Globus pallidus (tissue), 1 donor: ENCODE data around the gene HIVEP2.
"Not testable (repeated sequence)": the region's sequence is repeated elsewhere in the genome, so short reads cannot be mapped to it uniquely, and the experiment has no call there.

Experiments used
- DNase-seq: peaks from one replicate; pipeline ENCODE4 v3.0.0-alpha.2; 2015; ENCODE audit warnings: low spot score

The HIVEP2 gene, protein sequence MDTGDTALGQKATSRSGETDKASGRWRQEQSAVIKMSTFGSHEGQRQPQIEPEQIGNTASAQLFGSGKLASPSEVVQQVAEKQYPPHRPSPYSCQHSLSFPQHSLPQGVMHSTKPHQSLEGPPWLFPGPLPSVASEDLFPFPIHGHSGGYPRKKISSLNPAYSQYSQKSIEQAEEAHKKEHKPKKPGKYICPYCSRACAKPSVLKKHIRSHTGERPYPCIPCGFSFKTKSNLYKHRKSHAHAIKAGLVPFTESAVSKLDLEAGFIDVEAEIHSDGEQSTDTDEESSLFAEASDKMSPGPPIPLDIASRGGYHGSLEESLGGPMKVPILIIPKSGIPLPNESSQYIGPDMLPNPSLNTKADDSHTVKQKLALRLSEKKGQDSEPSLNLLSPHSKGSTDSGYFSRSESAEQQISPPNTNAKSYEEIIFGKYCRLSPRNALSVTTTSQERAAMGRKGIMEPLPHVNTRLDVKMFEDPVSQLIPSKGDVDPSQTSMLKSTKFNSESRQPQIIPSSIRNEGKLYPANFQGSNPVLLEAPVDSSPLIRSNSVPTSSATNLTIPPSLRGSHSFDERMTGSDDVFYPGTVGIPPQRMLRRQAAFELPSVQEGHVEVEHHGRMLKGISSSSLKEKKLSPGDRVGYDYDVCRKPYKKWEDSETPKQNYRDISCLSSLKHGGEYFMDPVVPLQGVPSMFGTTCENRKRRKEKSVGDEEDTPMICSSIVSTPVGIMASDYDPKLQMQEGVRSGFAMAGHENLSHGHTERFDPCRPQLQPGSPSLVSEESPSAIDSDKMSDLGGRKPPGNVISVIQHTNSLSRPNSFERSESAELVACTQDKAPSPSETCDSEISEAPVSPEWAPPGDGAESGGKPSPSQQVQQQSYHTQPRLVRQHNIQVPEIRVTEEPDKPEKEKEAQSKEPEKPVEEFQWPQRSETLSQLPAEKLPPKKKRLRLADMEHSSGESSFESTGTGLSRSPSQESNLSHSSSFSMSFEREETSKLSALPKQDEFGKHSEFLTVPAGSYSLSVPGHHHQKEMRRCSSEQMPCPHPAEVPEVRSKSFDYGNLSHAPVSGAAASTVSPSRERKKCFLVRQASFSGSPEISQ (N-terminal part only)

GRCh38 chr6:142945049-142945445 is at the start of gene HIVEP2:
Gene HIVEP2, minus strand, starts transcription at chr6:142945176. Its CDS starts 170,438 bp downstream, at chr6:142774738.
- peak; percentile 81 for DNase-seq

- DNase-seq, result no peak
Observed at GRCh38 chr6:142993977-142994376, 49.0 kb upstream of the HIVEP2 start.

DNA sequence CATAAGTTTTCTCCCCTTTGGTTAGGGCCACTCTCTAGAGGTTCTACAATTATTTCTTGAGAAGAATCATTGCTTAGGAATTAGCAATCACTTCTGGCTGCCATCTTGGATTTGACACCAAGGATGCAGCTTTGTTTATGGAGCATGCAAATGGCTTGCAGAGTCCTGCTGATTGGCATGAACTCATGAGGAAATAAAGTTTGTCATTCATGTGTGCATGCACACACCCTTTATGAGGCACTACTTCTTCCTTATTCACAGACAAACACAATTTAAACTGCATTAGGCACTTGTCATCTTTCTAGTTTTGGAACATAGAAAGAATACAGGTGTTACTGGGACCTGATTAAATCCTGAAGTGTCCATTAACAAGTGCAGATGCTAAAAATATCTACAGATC is 42.5 kb upstream of the HIVEP2 start:
- DNase-seq, result no peak

- DNase-seq, result no peak
Observed at GRCh38 chr6:142985281-142985680, 40.3 kb upstream of the HIVEP2 start.

- DNase-seq, result no peak
Observed at GRCh38 chr6:142984386-142984785, 39.4 kb upstream of the HIVEP2 start.

- DNase-seq, result no peak
Observed at GRCh38 chr6:142975365-142975764, 30.4 kb upstream of the HIVEP2 start.

GRCh38 chr6:142970941-142971340 is 26.0 kb upstream of the HIVEP2 start:
- not testable (repeated sequence) for DNase-seq

DNA sequence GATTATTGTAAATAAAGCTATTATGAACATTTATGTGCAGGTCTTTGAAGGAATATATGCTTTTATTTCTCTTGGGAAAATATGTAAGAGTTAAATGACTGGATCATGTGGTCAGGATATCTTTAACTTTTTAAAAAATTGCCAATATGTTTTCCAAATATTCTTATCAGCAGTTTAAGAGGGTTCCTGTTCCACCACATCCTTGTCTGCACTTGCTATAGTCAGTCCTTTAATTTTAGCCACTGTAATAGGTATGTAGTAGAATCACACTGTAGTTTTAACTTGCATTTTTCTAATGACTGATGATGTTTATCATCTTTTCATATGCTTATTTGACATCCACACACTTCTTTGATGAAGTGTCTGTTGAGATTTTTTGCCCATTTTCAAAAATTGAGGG is 23.6 kb upstream of the HIVEP2 start:
- no peak for DNase-seq

DNA sequence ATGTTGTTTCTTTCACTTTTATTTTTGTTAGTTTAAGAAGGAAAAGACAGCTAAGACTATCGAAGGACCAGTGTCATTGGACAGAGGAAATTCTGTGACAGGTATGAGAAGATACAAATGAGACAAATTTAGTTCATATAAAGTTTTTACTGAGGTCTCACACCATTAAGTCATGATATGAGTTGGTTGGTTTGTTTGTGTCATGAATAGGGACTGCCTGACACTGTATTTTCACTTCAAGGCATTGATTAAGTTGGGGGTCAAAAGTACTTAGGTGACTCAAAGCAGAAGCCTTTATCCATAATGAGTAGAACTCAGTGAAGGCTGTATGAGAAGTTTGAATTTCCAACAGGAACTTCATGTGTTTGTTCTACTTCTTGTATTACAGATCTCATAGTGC is 21.3 kb upstream of the HIVEP2 start:
- no peak for DNase-seq

DNA sequence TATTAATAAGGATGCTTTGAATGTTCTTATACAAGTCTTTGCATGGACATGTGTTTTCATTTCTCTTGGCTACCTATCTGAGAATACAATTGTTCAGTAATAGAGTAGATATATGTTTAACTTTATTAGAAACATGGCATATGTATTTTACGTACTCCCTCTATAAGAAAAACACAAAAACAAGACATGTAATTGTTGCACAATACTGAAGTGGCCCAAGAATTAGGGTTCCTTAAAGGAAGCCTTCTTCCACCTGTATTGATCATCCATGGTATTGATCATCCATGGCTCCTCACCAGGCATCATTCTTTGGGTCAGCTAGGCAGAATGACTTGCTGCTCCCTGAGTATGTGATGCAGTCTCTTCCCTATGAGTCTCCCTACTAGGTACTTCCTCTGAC is 20.2 kb upstream of the HIVEP2 start:
- no peak for DNase-seq

- no peak for DNase-seq
Observed at GRCh38 chr6:142960098-142960497, 15.1 kb upstream of the HIVEP2 start.

DNA sequence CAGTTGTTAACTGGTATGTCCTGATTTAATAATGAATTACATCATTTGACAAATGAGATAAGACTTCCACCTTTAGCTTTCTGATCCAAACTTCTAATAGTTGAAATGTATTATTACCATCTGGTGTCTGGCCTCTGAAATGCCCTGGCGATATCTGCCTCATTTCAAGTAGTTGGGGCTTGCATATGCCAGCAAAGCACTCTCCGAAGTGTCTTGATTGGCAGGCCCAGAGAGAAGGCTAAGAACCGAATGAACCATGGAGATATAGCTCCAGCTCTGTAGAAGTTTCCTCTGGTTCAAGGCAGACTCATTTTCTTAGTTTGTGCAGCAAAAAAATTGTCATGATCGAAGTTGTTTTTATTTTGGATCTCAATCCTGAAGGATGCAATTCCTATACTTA is 13.4 kb upstream of the HIVEP2 start:
- no peak for DNase-seq

DNA sequence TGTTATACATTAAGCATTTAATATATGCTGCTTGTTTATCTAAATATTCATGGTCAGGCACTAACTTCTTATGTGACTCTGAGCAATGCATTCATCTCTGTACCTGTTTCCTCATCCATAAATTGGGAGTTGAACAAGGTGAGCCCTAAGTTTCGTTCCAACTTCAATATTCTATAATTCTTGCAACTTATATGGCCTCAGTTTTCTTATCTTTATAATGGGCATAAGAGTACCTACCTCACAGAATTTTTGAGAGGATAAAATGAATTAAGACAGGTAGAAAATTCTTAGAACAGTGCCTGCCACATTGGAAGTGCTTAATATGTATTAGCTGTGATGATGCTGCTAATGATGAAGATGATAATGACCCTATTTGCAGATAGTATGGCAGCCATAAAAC is 11.8 kb upstream of the HIVEP2 start:
- DNase-seq, result no peak

DNA sequence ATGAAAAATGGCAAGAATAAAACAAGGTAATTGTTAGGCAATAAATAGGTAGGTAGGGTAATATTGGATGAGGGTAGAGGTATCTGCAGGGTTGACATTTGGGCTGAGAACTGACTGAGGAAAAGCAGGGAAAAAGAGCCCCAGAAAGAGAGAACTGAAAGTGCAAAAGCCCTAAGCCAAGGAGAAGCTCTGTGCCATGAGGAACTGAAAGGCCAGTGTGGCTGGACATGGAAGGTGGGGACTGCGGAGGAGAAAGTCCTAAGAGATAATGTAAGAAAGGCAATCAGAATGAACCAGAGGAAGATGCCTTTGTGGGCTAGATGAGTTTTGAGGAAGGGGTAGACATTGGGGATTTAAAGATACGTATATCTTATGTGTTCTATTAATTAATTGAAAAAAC is 9.9 kb upstream of the HIVEP2 start:
- DNase-seq, result no peak

GRCh38 chr6:142953373-142954273 is 8.6 kb upstream of the HIVEP2 start:
- no peak for DNase-seq

DNA sequence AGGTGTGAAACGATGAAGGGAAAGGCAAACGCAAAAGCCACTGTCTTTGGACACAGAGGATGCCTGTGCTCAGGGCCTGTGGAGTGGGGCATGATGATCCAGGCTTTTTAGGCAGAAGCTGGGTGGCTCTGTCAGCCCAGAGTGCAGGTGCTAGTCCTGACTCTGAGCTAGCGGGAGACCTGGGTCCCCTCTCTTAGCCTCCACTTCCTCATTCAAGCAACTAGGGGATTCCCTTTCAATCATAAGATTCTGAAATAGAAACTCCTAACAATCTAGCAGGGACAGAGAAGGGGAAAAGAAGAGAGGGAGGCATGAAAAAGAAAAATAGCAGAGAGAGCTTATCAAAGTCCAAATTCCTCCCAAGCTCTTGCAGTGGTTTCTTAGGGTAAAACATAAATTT is 7.6 kb upstream of the HIVEP2 start:
- no peak for DNase-seq

GRCh38 chr6:142950291-142950690 is 5.3 kb upstream of the HIVEP2 start:
- DNase-seq, result no peak

- no peak for DNase-seq
Observed at GRCh38 chr6:142947714-142948480, 2.9 kb upstream of the HIVEP2 start.

DNA sequence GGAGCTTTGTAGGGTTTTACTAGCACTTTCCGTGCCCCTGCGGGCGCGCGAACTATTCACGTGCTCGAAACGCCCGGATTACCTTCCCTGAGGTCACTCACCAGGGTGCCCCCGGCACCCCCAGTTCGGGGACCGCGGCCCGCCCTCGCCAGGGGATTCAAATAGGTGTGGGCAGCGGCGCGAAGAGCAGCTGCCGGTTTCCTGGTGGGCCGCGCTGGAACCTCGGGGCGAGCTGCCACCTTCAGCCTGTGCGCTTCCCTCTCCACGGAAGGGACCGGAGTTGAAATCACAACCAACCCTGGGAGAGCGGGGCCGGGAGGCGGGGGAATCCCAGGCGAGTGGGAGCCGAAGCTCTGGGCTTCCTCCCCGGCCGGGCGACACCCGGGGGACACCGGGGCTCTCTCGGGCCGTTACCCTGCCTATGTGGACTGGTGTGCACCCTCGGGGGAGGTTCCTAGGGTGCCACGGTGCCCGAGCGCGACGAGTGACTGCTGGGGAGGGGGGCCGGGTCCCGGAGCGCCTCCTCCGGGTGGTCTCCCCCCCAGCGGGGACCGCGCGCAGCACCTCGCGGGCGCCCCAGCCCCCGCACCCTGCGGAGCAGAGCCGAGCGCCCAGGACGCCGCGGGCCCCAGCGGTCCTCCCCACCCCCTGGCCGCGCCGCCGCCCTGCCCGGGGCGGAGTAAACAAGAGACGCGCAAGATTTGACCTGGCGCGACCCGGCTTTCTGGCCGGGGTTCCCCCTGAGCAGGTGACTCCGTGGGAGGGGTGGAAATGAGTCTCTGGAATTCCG is 2.1 kb upstream of the HIVEP2 start:
- peak; percentile 79 for DNase-seq
